HEK293 (cell line): ENCODE data around the gene ELF1.
"Not testable (repeated sequence)": the region's sequence is repeated elsewhere in the genome, so short reads cannot be mapped to it uniquely, and the experiment has no call there.

Source experiments
- CTCF ChIA-PET: fragments of 350-600 bp; formaldehyde crosslinking; extraction: SDS; loops from one replicate; lab custom pipeline; 2021; ENCODE audit warnings: antibody characterized with exemption; lab: Yijun Ruan, JAX
- POLR2A ChIA-PET: fragments of 300-600 bp; formaldehyde crosslinking; extraction: SDS; loops from one replicate; lab custom pipeline; 2020; ENCODE audit warnings: antibody characterized with exemption, inconsistent platforms; lab: Yijun Ruan, JAX
- H3K27ac ChIP-seq: fragments of 200-500 bp; sonication (Bioruptor generic); 2 replicates; pipeline ENCODE4 v1.5.1; 2014; ENCODE audit warnings: low read depth, low read length, control low read depth, inconsistent platforms; ENCODE audit errors: extremely low read depth
- H3K36me3 ChIP-seq, 2 experiments: fragments of 200-500 bp in 1 of 2; sonication (Bioruptor generic) in 1 of 2; 1 replicate in 1 of 2; 2 replicates in 1 of 2; pipeline ENCODE4 v1.5.1; 2014 to 2017; ENCODE audit warnings: inconsistent platforms in 2 of 2, low read length in 2 of 2; ENCODE audit not compliant: control insufficient read depth in 2 of 2, insufficient read depth in 1 of 2
- H3K4me1 ChIP-seq: fragments of 200-500 bp; sonication (Bioruptor generic); 2 replicates; pipeline ENCODE4 v1.5.1; 2014; ENCODE audit warnings: mild to moderate bottlenecking, low read length, inconsistent platforms; ENCODE audit not compliant: control insufficient read depth, insufficient read depth
- H3K4me3 ChIP-seq: 2 replicates; pipeline ENCODE4 v1.5.1; 2011; ENCODE audit warnings: low read depth, mild to moderate bottlenecking, control low read depth, low read length, moderate library complexity
- H3K9me3 ChIP-seq: fragments of 200-500 bp; sonication (Bioruptor generic); 2 replicates; pipeline ENCODE4 v1.5.1; 2014; ENCODE audit warnings: low read depth, low read length, inconsistent platforms; ENCODE audit not compliant: control insufficient read depth, insufficient read depth
- KLF16 ChIP-seq: fragments of 450-650 bp; formaldehyde crosslinking; IDR thresholded peaks from 2 replicates; pipeline ENCODE4 v1.5.1; 2017; ENCODE audit warnings: missing biosample characterization, missing genetic modification characterization
- SETDB1 ChIP-seq: IDR thresholded peaks from one replicate; pipeline ENCODE4 v1.6.1; 2017; ENCODE audit warnings: mild to moderate bottlenecking, low read length, moderate library complexity, mixed read lengths; ENCODE audit not compliant: insufficient read length
- ZNF221 ChIP-seq: fragments of 450-650 bp; formaldehyde crosslinking; IDR thresholded peaks from 2 replicates; pipeline ENCODE4 v1.5.1; 2017; ENCODE audit warnings: missing biosample characterization, missing genetic modification characterization, borderline replicate concordance
- ZNF571 ChIP-seq: fragments of 450-650 bp; formaldehyde crosslinking; IDR thresholded peaks from 2 replicates; pipeline ENCODE4 v1.5.0; 2017; ENCODE audit warnings: missing biosample characterization, missing genetic modification characterization
- TF ChIP-seq, protein P1 (sequence below): fragments of 450-650 bp; formaldehyde crosslinking; IDR thresholded peaks from 2 replicates; pipeline ENCODE4 v1.5.1; 2017; ENCODE audit warnings: missing biosample characterization, missing genetic modification characterization

ELF1 gene

DNA sequence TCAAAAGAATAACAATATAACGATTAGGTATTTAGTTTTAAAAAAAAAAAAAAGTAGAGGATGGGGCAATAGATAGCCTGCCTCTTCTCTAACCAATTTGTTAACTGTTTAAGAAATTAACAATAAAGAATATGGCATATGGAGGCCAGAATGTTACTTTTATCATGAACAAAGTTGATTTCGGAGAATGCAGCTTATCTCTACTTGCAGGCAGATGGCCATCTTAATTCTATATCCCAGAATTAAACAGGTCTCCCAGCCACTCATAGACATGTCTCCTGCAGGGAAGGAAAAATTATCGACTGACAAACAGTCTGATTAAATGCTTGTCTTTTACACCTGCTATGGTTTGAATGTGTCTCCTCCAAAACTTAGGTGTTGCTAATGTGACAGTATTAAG, 133.1 kb downstream of the ELF1 start:
- no peaks in the 10 kb centered on the region for H3K36me3 ChIP-seq
- CTCF ChIA-PET = no interaction called here
- H3K9me3 ChIP-seq = no peaks in the 10 kb centered on the region
- TF ChIP-seq ZNF221 (tag by site-specific recombination) = no peak
- TF ChIP-seq, protein P1, sequence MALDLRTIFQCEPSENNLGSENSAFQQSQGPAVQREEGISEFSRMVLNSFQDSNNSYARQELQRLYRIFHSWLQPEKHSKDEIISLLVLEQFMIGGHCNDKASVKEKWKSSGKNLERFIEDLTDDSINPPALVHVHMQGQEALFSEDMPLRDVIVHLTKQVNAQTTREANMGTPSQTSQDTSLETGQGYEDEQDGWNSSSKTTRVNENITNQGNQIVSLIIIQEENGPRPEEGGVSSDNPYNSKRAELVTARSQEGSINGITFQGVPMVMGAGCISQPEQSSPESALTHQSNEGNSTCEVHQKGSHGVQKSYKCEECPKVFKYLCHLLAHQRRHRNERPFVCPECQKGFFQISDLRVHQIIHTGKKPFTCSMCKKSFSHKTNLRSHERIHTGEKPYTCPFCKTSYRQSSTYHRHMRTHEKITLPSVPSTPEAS = no peak
- TF ChIP-seq KLF16 (tag by site-specific recombination) = no peak
- no peak for TF ChIP-seq ZNF571 (tag by site-specific recombination)
- no peak for TF ChIP-seq SETDB1
- H3K27ac ChIP-seq = no peak overlapping the region
- no peaks in the 10 kb centered on the region for H3K4me1 ChIP-seq
- H3K4me3 ChIP-seq = no peak overlapping the region
- POLR2A ChIA-PET = no interaction called here

DNA sequence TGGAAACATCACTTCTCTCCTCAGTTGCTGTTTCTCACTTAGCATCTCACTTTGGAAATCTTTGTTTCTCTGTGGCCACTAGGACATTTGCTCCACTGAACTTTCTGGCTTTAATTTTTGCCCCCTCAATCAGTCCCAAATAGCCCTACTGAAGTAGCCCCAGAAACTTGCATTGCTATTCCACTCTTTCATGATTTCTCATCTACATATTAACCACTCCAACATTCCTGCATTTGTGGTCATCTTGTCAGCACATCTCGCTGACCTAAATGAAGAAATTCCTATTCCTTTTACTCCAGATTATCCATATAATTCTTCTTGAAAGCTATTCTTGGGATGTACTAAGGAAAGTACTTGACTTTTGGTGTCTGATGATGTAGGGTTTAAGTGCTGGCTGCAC, 134.9 kb downstream of the ELF1 start:
- H3K27ac ChIP-seq, CTCF ChIA-PET, H3K4me1 ChIP-seq, H3K4me3 ChIP-seq, POLR2A ChIA-PET, H3K9me3 ChIP-seq, H3K36me3 ChIP-seq: not testable (repeated sequence)
